Colonic mucosa (tissue), 4 donors: ENCODE measurements around the gene NAA10. TPM values are rescaled to one million over a fixed set of nuclear protein-coding genes. Genes with fewer than 3 reads are reported as not detected.

Experiments
- DNase-seq: peaks from one replicate; pipeline ENCODE4 v3.0.0-alpha.2; 2020
- H3K27ac ChIP-seq: fragments of 200-600 bp; one replicate; pipeline ENCODE4 v1.8.0; 2021
- H3K27me3 ChIP-seq: fragments of 200-600 bp; one replicate; pipeline ENCODE4 v1.8.0; 2021
- H3K36me3 ChIP-seq: fragments of 200-600 bp; one replicate; pipeline ENCODE4 v1.8.0; 2021
- H3K4me1 ChIP-seq: fragments of 200-600 bp; one replicate; pipeline ENCODE4 v1.8.0; 2021; ENCODE audit warnings: mild to moderate bottlenecking
- H3K4me3 ChIP-seq: fragments of 200-600 bp; one replicate; pipeline ENCODE4 v1.8.0; 2021
- H3K9ac ChIP-seq, 2 donors: one replicate each; pipeline ENCODE4 v1.7.0; 2013; ENCODE audit warnings: control low read depth in 2 of 2, low read depth in 2 of 2, low read length in 2 of 2
- H3K9me3 ChIP-seq: fragments of 200-600 bp; one replicate; pipeline ENCODE4 v1.8.0; 2021
- intact Hi-C: fragments of 100-400 bp; cut with DNase I; formaldehyde crosslinking; loops from one replicate; pipeline ENCODE4 v1.14.1; 2022
- total RNA-seq, 2 donors: library from RNA; stranded (reverse); fragmentation: NEBNext Ultra II Directional in 1 of 2; extraction: Animal tissue kit (Norgen Biotek cat#: 25700) in 1 of 2; gene quantifications; one replicate each; pipeline ENCODE4 v1.2.1, GENCODE V29; 2021
- TF ChIP-seq, protein P1 (sequence below): fragments of 200-600 bp; IDR thresholded peaks from one replicate; pipeline ENCODE4 v1.8.0; 2022; ENCODE audit warnings: antibody characterized with exemption, mild to moderate bottlenecking
- donor health status: healthy.
- donor health status: DM: no; HTN: no; CAD: no.
- donor health status: DM: no; HTN: no; CAD: no.

NAA10 gene
- total RNA-seq, 2 donors from 2014 or later: 55.9 to 115 TPM

DNA sequence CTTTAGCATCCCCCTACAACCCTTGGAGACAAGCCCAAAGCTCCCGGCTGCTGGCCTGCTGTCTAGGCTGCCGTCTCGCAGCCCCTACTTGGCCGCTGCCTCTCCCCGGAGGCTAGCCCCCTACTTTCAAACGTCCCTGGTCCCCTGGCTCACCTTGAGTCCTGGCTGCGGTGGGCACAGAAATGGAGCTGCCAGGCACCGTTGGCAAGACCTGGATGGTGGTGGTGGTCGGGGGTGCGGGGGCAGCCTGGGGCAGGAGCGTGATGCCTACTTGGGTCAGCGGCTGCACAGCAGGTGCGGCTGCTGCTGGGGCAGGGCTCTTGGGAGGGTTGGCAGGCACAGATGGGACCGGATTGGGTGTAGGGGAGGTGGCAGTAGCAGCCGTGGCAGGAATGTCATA, 24.8 kb upstream of the NAA10 start:
- H3K9ac ChIP-seq: no peak overlapping the region
- no peaks in the 10 kb centered on the region for H3K9me3 ChIP-seq
- H3K36me3 ChIP-seq: peaks cover 21% of the 10 kb centered on the region
- DNase-seq: no peak
- no peaks in the 10 kb centered on the region for H3K27me3 ChIP-seq
- no peak overlapping the region for H3K4me3 ChIP-seq
- no peaks in the 10 kb centered on the region for H3K4me1 ChIP-seq
- H3K27ac ChIP-seq: no peak overlapping the region
- intact Hi-C loops: loop anchor here (10.0 kb wide), 1 partner anchor 415 kb away; no protein-coding TSS in a partner anchor
- TF ChIP-seq, protein P1, sequence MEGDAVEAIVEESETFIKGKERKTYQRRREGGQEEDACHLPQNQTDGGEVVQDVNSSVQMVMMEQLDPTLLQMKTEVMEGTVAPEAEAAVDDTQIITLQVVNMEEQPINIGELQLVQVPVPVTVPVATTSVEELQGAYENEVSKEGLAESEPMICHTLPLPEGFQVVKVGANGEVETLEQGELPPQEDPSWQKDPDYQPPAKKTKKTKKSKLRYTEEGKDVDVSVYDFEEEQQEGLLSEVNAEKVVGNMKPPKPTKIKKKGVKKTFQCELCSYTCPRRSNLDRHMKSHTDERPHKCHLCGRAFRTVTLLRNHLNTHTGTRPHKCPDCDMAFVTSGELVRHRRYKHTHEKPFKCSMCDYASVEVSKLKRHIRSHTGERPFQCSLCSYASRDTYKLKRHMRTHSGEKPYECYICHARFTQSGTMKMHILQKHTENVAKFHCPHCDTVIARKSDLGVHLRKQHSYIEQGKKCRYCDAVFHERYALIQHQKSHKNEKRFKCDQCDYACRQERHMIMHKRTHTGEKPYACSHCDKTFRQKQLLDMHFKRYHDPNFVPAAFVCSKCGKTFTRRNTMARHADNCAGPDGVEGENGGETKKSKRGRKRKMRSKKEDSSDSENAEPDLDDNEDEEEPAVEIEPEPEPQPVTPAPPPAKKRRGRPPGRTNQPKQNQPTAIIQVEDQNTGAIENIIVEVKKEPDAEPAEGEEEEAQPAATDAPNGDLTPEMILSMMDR: no peak

DNA sequence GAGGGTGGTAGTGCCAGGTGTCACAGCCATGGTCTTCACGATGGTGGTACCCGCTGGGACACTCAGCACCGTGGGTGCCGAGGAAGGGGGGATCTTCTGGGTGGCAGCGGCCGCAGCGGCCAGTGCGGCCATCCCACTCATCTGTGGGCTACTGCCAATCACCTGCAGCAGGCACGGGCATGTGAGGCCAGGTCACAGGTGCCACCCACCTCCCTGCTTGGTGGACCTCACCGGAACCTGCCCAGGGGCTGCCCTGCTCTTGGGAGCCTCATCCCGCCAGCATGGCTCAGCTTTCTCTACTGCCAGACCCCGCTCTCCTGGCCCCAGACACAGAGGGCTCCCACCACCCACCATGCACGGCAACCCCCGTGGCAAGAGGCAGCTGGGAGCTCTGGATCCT, 23.8 kb upstream of the NAA10 start:
- H3K9ac ChIP-seq: no peak overlapping the region
- H3K4me3 ChIP-seq: no peak overlapping the region
- TF ChIP-seq, protein P1: no peak
- H3K27me3 ChIP-seq: no peaks in the 10 kb centered on the region
- H3K27ac ChIP-seq: no peak overlapping the region
- no peaks in the 10 kb centered on the region for H3K9me3 ChIP-seq
- DNase-seq: no peak
- intact Hi-C loops: loop anchor here (10.0 kb wide), 1 partner anchor 414 kb away; no protein-coding TSS in a partner anchor
- H3K36me3 ChIP-seq: peaks cover 21% of the 10 kb centered on the region
- H3K4me1 ChIP-seq: no peaks in the 10 kb centered on the region

DNA sequence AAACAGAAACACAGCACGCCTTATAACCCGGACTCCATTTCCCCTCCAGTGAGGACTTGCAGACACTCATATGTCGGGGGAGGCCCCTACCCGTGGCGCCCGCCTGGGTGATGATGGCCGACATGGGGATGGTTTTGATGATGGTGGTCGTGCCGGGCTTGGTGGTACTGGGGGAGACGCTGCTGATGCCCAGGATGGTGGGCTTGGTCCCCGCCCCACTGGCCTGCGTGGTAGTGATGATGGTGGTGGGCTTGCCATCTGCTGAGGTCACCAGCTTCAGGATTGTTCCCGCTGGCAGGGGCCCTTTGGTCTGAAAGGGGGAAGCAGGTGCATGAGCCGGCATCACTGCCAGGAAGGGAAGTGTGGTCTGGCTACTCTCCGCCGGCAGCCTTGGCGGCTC, 22.4 kb upstream of the NAA10 start:
- TF ChIP-seq, protein P1: no peak
- H3K27ac ChIP-seq: no peak overlapping the region
- no peak for DNase-seq
- H3K4me1 ChIP-seq: no peaks in the 10 kb centered on the region
- H3K4me3 ChIP-seq: no peak overlapping the region
- no peaks in the 10 kb centered on the region for H3K9me3 ChIP-seq
- no peaks in the 10 kb centered on the region for H3K27me3 ChIP-seq
- intact Hi-C loops: loop anchor here (10.0 kb wide), 1 partner anchor 412 kb away; no protein-coding TSS in a partner anchor
- H3K9ac ChIP-seq: no peak overlapping the region
- peaks cover 21% of the 10 kb centered on the region for H3K36me3 ChIP-seq

DNA sequence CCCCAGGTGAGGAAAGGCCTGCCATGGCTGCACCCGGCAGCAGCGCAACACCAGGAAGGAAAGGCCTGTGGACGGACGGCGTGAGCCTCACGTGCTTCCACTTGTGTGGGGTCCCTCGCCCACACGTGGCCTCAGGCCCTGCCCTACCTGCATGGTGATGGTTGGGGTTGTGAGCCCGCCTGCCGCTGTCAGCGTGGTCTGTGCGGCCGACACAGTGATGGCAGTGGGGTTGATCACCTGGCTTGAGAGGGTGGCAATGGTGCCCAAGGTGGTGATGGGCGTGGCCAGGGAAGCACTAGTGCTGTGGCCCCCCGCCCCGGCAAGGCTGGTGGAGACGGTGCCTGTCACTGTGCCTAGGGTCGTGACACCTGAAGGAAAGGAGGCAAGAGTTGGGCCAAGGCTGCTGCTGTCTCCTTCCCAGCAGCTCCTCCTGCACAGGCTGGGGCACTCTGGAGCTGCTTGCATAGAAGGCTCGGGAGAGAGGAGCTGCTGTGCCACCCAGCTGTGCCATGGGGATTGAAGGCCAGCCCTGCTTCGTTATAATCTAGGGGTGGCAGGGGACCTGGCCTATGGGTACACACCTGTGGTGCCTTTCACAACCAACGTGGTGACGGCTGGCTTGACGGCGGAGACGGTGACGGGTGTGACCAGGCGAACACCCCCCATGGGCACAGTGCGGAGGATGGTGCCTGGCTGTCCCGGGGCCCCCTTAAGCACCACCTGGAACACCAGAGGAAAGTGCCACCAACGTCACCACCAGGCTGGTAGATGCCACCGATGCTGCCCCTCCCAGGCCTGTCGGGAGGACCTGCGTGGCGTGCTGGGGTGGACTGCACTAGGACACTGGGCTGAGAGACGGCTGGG, 21.4 kb upstream of the NAA10 start:
- Histone ChIP-seq H3K9ac (no peak overlapping the region), H3K36me3 (peaks cover 21% of the 10 kb centered on the region), H3K9me3 (no peaks in the 10 kb centered on the region), H3K4me3 (no peak overlapping the region), H3K27ac (no peak overlapping the region), H3K27me3 (no peaks in the 10 kb centered on the region), H3K4me1 (no peaks in the 10 kb centered on the region)
- TF ChIP-seq, protein P1: no peak
- DNase-seq: no peak
- intact Hi-C loops: loop anchor here (10.0 kb wide), 1 partner anchor 411 kb away; no protein-coding TSS in a partner anchor

DNA sequence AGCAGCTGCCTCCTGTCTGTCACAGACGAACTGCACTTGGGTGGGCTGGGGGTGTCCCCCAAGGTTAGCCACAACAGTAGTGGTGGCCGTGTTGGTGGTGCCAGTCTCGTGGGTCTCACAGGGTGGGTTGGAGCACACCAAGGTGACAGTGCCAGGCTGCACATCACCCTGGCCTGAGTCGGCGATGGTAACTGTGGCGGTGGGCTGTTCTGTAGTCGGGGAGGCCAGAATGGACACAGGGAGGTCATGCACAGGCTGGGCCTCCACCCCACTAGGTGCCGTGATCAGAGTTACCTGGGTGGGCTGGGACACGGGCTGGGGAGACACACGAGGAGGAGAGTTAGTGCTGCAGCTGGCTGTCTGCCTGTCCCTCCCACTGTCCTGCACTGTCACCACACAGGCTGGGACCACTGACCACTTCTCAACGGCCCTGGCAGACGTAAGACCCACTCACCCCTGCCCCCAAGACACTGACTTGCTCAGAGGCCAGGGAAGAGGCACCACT, 20.4 kb upstream of the NAA10 start:
- Histone ChIP-seq H3K27me3 (no peaks in the 10 kb centered on the region), H3K27ac (no peak overlapping the region), H3K9ac (no peak overlapping the region), H3K9me3 (no peaks in the 10 kb centered on the region), H3K4me3 (no peak overlapping the region), H3K4me1 (no peaks in the 10 kb centered on the region), H3K36me3 (peaks cover 21% of the 10 kb centered on the region)
- no peak for DNase-seq
- TF ChIP-seq, protein P1: no peak
- intact Hi-C loops: loop anchor here (10.0 kb wide), 1 partner anchor 410 kb away; no protein-coding TSS in a partner anchor
